GM18511 (cell line): Measurements from ENCODE around the gene ST6GALNAC6.
"Not testable (repeated sequence)": the region's sequence is repeated elsewhere in the genome, so short reads cannot be mapped to it uniquely, and the experiment has no call there.

Experiments
- ATAC-seq: cut with Tn5 transposase; IDR thresholded peaks from one replicate; pipeline ENCODE4 v1.9.1; 2021; ENCODE audit warnings: mild to moderate bottlenecking, moderate library complexity; ENCODE audit not compliant: unreplicated experiment

ST6GALNAC6 gene

DNA sequence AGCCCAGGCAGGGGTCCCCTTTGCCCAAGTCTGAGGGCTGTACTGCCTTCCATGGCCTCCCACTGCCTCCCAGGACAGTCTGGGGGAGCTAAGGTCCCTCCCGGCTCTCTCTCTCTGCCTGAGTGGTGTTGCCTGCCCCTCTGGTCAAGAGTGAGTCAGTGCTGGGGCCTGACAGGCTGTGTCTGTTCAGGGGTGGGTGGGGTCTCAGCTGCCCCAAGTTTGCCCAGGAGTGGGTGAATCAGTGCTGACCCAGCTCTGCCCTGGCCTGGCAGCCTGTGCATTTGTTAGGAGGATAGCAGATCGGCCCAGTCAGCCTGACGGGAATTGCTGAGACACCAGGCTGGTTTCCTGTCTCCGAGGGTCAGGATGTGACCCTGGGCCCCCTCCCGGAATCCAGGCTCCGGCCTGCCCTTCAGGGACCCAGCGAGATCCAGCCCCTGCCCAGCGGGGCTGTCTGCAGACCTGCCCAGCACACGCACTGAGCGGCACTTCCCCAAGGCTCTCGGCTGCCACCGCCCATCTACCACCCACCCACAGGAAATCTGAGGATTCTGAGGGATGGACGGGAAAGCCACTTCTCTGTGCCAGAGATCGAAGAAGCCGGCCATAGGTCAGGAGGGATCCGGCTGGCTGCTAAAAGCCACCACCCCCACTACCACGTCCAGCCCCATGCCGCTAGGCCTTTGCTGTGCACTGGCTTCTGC lies 60.9 kb downstream of the ST6GALNAC6 start:
- no peak for ATAC-seq

DNA sequence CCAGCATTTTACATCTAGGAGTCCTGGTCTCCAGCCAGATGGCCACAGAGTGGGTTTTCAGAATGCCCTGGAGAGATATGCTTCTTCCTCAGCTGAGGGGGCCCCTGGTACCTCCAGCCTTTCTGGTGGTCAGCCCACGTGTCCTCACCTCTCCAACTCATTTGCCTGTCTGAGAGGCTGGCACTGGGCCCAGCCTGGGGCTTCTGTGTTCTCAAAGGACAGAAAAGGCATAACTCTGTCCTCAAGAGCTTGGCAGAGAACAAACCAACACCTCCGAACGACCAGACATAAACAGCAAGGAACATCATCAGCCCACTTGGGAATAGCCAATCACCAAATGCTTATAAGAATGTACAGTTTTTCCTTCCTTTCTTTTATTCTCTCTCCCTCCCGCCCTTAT lies 62.1 kb downstream of the ST6GALNAC6 start:
- ATAC-seq = no peak

DNA sequence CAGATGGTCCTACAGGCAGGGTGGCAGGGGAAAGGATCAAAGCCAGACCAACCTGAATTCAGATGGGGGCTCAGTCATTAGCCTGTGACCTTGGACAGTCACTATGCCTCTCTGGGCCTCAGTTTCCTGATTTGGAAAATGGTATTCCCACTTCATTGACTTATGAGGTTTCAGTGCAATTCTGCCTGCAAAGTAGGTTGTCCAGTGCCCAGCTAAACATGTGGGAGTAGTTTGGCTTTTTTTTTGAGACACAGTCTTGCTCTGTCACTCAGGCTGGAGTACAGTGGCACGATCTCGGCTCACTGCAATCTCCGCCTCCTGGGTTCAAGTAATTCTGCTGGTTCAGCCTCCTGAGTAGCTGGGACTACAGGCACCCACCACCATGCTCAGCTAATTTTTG lies 62.8 kb downstream of the ST6GALNAC6 start:
- ATAC-seq = not testable (repeated sequence)

DNA sequence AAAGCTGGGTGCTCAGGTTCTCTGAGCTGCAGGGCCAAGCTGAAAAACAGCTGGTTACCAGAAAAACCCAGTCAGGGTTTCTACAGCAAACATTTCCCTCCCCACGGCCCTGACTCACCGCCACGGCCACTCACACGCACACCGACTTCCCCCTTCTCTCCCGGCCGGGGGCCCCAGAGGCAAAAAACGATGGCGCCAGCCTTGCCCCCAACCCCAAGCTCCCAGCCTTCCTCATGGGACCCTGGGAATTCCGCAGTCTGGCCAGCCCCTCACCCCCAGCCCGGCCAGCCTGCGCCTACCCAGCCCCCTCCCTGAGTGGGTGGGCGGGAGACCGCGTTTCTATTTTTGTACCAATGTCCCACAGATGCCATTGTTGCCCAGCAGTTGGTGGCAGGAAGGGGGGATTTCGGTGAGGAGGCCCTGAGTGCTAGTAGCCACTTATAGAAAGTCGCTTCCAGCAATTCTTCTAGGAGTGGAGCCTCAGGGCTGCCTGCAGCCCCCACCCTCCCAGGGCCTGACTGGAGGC lies 63.3 kb downstream of the ST6GALNAC6 start:
- no peak for ATAC-seq
